Measurements from ENCODE around the gene ZNF431. TPM values are rescaled to one million over a fixed set of nuclear protein-coding genes. Genes with fewer than 3 reads are reported as not detected.
"Not testable (repeated sequence)": the region's sequence is repeated elsewhere in the genome, so short reads cannot be mapped to it uniquely, and the experiment has no call there.

The ZNF431 gene
- total and polyA plus RNA-seq, 4 experiments from 2014 or later, result 9.1 to 34.4 (median 21.4) TPM

DNA sequence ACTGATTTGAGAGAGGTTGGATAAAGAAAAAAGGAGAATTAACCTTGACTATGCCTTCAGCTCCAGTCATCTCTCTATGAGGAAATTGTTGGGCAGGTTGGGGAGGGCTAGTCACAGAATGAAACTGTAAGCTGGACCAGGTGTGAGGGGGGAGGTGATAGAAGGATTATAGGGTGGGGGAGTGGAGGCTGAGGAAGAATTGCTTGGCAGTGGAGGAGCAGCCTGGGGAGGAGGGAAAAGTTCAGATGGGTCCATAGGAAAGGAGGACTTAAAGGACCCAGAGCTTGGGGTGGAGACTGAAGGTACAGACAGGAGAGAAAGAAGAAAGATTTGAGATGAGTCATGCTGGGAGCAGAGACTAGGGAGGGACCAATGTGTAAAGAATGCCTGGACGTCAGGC lies 8.2 kb upstream of the ZNF431 start:
- peaks cover 1 to 8% of the 10 kb centered on the region in 2 donors for H3K27me3 Mint-ChIP-seq
- intact Hi-C loops (cut with micrococcal nuclease), result no loop called here
- Histone ChIP-seq H3K9me3 (ENCODE audit: control insufficient read depth in 1 of 2, low read length in 2 of 2) (peaks cover 0 to 3% of the 10 kb centered on the region in 2 donors), H3K36me3 (ENCODE audit: insufficient read depth, low read length) (no peaks in the 10 kb centered on the region), H3K4me1 (ENCODE audit: insufficient read depth, low read length) (no peaks in the 10 kb centered on the region), H3K27me3 (ENCODE audit: insufficient read depth, low read length) (no peaks in the 10 kb centered on the region), H3K27ac (ENCODE audit: low read depth, low read length) (no peak overlapping the region), H3K4me3 (ENCODE audit: low read length in 2 of 2) (no peak overlapping the region)
- POLR2A ChIA-PET (ENCODE audit: partially characterized antibody), result no interaction called here
- no peaks in the 10 kb centered on the region for H3K36me3 Mint-ChIP-seq
- CTCF ChIA-PET (ENCODE audit: partially characterized antibody), result no interaction called here
- H3K4me3 Mint-ChIP-seq, result no peak overlapping the region
- no peak for DNase-seq
- no peaks in the 10 kb centered on the region for H3K4me1 Mint-ChIP-seq
- H3K27ac Mint-ChIP-seq, result no peak overlapping the region
- peaks cover 0 to 13% (median 7%) of the 10 kb centered on the region in 8 donors for H3K9me3 Mint-ChIP-seq

GRCh38 chr19:21134934-21135366 lies 6.9 kb upstream of the ZNF431 start:
- intact Hi-C loops (cut with micrococcal nuclease), result no loop called here

DNA sequence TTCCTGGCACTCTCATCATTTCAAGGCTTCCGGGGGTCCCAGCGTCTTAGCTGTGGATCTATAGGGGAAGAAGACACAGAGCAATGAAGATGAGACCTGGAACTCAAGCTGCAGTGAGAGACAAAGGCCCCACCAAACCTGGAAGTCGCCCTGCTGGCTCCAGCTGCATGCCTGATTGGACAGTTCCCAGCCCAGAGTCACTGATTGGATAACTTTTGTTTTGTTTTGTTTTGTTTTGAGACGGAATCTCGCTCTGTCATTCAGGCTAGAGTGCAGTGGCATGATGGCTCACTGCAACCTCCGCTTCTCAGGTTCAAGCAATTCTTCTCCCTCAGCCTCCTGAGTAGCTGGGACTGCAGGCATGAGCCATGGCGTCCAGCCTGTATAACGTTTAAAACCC lies 6.4 kb upstream of the ZNF431 start:
- no peaks in the 10 kb centered on the region for H3K36me3 ChIP-seq (ENCODE audit: insufficient read depth, low read length)
- no peak overlapping the region for H3K27ac Mint-ChIP-seq
- no peaks in the 10 kb centered on the region for H3K4me1 ChIP-seq (ENCODE audit: insufficient read depth, low read length)
- H3K4me1 Mint-ChIP-seq, result peaks cover 0 to 3% (median 2%) of the 10 kb centered on the region in 4 donors
- ChIA-PET POLR2A (ENCODE audit: partially characterized antibody) (no interaction called here), CTCF (ENCODE audit: partially characterized antibody) (no interaction called here)
- H3K27ac ChIP-seq (ENCODE audit: low read depth, low read length), result no peak overlapping the region
- no peak overlapping the region for H3K4me3 Mint-ChIP-seq
- no peaks in the 10 kb centered on the region for H3K27me3 ChIP-seq (ENCODE audit: insufficient read depth, low read length)
- no peaks in the 10 kb centered on the region for H3K9me3 ChIP-seq (ENCODE audit: control insufficient read depth in 1 of 2, low read length in 2 of 2)
- no peaks in the 10 kb centered on the region for H3K36me3 Mint-ChIP-seq
- intact Hi-C loops (cut with micrococcal nuclease), result no loop called here
- peaks cover 1 to 8% of the 10 kb centered on the region in 2 donors for H3K27me3 Mint-ChIP-seq
- DNase-seq, result no peak
- no peak overlapping the region for H3K4me3 ChIP-seq (ENCODE audit: low read length in 2 of 2)
- peaks cover 0 to 6% (median under 1%) of the 10 kb centered on the region in 8 donors for H3K9me3 Mint-ChIP-seq

More at GRCh38 chr19:21134934-21135366, 6.9 kb upstream of the ZNF431 start:
- H3K36me3 Mint-ChIP-seq, result no peaks in the 10 kb centered on the region
- no peak overlapping the region for H3K4me3 Mint-ChIP-seq
- no peaks in the 10 kb centered on the region for H3K9me3 ChIP-seq (ENCODE audit: control insufficient read depth in 1 of 2, low read length in 2 of 2)
- peaks cover 0 to 2% (median 0%) of the 10 kb centered on the region in 4 donors for H3K4me1 Mint-ChIP-seq
- peaks cover 0 to 11% (median 5%) of the 10 kb centered on the region in 8 donors for H3K9me3 Mint-ChIP-seq
- peaks cover 1 to 8% of the 10 kb centered on the region in 2 donors for H3K27me3 Mint-ChIP-seq
- no peak for DNase-seq
- no peak overlapping the region for H3K4me3 ChIP-seq (ENCODE audit: low read length in 2 of 2)
- no peaks in the 10 kb centered on the region for H3K36me3 ChIP-seq (ENCODE audit: insufficient read depth, low read length)
- POLR2A ChIA-PET (ENCODE audit: partially characterized antibody), result no interaction called here
- no peak overlapping the region for H3K27ac Mint-ChIP-seq
- no peaks in the 10 kb centered on the region for H3K27me3 ChIP-seq (ENCODE audit: insufficient read depth, low read length)
- no peak overlapping the region for H3K27ac ChIP-seq (ENCODE audit: low read depth, low read length)
- CTCF ChIA-PET (ENCODE audit: partially characterized antibody), result no interaction called here
- no peaks in the 10 kb centered on the region for H3K4me1 ChIP-seq (ENCODE audit: insufficient read depth, low read length)

DNA sequence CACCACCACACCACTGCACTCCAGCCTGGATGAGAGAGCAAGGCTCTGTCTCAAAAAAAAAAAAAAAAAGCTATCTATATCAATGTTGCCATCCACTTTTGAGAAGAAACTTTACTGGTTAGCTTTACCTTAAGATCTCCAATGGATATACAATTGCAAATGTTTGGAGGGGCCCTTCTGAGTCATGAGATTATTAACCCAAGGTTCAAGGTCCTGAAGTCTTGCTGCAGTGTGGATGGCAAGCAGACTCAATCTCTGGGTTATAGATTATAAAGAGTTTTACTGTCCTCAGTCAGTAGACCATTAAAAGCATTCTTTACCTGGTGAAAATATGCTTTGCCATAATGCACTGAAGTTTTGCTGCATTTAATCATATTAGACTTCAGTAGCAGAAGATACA lies 3.7 kb upstream of the ZNF431 start:
- CTCF ChIA-PET (ENCODE audit: partially characterized antibody), result no interaction called here
- H3K4me1 Mint-ChIP-seq, result peaks cover 11 to 22% (median 17%) of the 10 kb centered on the region in 4 donors
- POLR2A ChIA-PET (ENCODE audit: partially characterized antibody), result no interaction called here
- intact Hi-C loops (cut with micrococcal nuclease), result no loop called here
- H3K27me3 Mint-ChIP-seq, result peaks cover 1 to 8% of the 10 kb centered on the region in 2 donors
- no peak for DNase-seq
- H3K9me3 ChIP-seq (ENCODE audit: control insufficient read depth in 1 of 2, low read length in 2 of 2), result no peaks in the 10 kb centered on the region
- H3K4me1 ChIP-seq (ENCODE audit: insufficient read depth, low read length), result peaks cover 12% of the 10 kb centered on the region
- H3K36me3 Mint-ChIP-seq, result peaks cover 0 to 8% of the 10 kb centered on the region in 2 donors
- H3K27ac ChIP-seq (ENCODE audit: low read depth, low read length), result no peak overlapping the region
- no peak overlapping the region for H3K4me3 ChIP-seq (ENCODE audit: low read length in 2 of 2)
- H3K36me3 ChIP-seq (ENCODE audit: insufficient read depth, low read length), result no peaks in the 10 kb centered on the region
- no peak overlapping the region for H3K4me3 Mint-ChIP-seq
- no peak overlapping the region for H3K27ac Mint-ChIP-seq
- H3K9me3 Mint-ChIP-seq, result peaks cover 0 to 5% (median 0%) of the 10 kb centered on the region in 8 donors
- no peaks in the 10 kb centered on the region for H3K27me3 ChIP-seq (ENCODE audit: insufficient read depth, low read length)

- H3K4me1 ChIP-seq (ENCODE audit: insufficient read depth, low read length), result peaks cover 21% of the 10 kb centered on the region
- intact Hi-C loops (cut with micrococcal nuclease), result loop anchor here (1.0 to 10.0 kb wide), 4 partner anchors 59 to 365 kb away; partner anchors contain the start of genes ZNF430, ZNF66, ZNF714 and ZNF85
- CTCF ChIA-PET (ENCODE audit: partially characterized antibody); H3K27me3 Mint-ChIP-seq; H3K9me3 ChIP-seq (ENCODE audit: control insufficient read depth in 1 of 2, low read length in 2 of 2); H3K9me3 Mint-ChIP-seq; DNase-seq; H3K27ac ChIP-seq (ENCODE audit: low read depth, low read length); H3K36me3 ChIP-seq (ENCODE audit: insufficient read depth, low read length); H3K27me3 ChIP-seq (ENCODE audit: insufficient read depth, low read length); H3K4me3 ChIP-seq (ENCODE audit: low read length in 2 of 2): not testable (repeated sequence)
- Mint-ChIP-seq H3K27ac (peak overlapping the region in 3 of 7 donors; percentile 38 to 74 (median 70)), H3K36me3 (peaks cover 14 to 36% of the 10 kb centered on the region in 2 donors), H3K4me1 (peaks cover 21 to 51% (median 34%) of the 10 kb centered on the region in 4 donors), H3K4me3 (peak overlapping the region in 3 of 8 donors; percentile 35 to 70 (median 59))
- POLR2A ChIA-PET (ENCODE audit: partially characterized antibody), result interaction anchor here (1.0 to 2.8 kb wide), 6 partner anchors 120 to 1089 kb away, joined by 5 to 15 read pairs (median 8); partner anchors contain the start of genes ZNF429, ZNF430, ZNF708 and ZNF737
Measured at GRCh38 chr19:21141006-21141405, 834 bp upstream of the ZNF431 start.

- Mint-ChIP-seq H3K4me1 (peaks cover 24 to 65% (median 44%) of the 10 kb centered on the region in 4 donors), H3K36me3 (peaks cover 28 to 55% of the 10 kb centered on the region in 2 donors), H3K27ac (peak overlapping the region in 6 of 7 donors; percentile 8 to 91 (median 62)), H3K4me3 (peak overlapping the region in 7 of 8 donors; percentile 38 to 99 (median 70)), H3K27me3 (no peaks in the 10 kb centered on the region), H3K9me3 (no peaks in the 10 kb centered on the region)
- H3K4me3 ChIP-seq (ENCODE audit: low read length in 2 of 2), result no peak overlapping the region
- intact Hi-C loops (cut with micrococcal nuclease), result loop anchor here (10.0 kb wide), 1 partner anchor 219 kb away; the partner anchor contains the start of gene ZNF85
- peaks cover 6% of the 10 kb centered on the region for H3K36me3 ChIP-seq (ENCODE audit: insufficient read depth, low read length)
- H3K27me3 ChIP-seq (ENCODE audit: insufficient read depth, low read length), result no peaks in the 10 kb centered on the region
- peaks cover 21% of the 10 kb centered on the region for H3K4me1 ChIP-seq (ENCODE audit: insufficient read depth, low read length)
- POLR2A ChIA-PET (ENCODE audit: partially characterized antibody), result interaction anchor here (0.6 to 2.8 kb wide), 3 partner anchors 186 to 254 kb away, joined by 3 to 13 read pairs (median 9); partner anchors contain the start of genes ZNF708 and ZNF85
- no peak overlapping the region for H3K27ac ChIP-seq (ENCODE audit: low read depth, low read length)
- CTCF ChIA-PET (ENCODE audit: partially characterized antibody), result no interaction called here
- DNase-seq, result no peak
- no peaks in the 10 kb centered on the region for H3K9me3 ChIP-seq (ENCODE audit: control insufficient read depth in 1 of 2, low read length in 2 of 2)
Measured at GRCh38 chr19:21143428-21143827, 1.6 kb downstream of the ZNF431 start.

DNA sequence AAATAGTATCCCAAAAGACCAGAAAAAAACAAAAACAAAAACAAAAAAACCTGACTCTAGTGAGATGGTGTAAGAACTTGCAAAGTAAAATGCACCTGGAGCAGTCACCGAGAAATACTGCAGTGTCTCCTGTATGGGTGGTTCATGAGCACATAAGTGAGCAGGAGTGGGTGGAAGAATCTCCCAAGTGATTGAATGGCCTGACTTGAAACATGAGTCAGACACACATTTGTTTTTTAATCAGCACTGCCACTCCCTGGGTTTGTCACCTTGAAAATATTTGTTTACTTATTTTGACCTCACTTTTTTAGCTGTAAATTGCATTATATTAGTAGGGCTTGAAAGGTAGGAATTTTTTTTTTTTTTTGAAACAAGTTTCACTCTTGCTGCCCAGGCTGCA lies 2.0 kb downstream of the ZNF431 start:
- Mint-ChIP-seq H3K9me3 (no peaks in the 10 kb centered on the region), H3K27me3 (no peaks in the 10 kb centered on the region), H3K27ac (peak overlapping the region in 3 of 7 donors; percentile 25 to 91 (median 31)), H3K4me1 (peaks cover 24 to 69% (median 46%) of the 10 kb centered on the region in 4 donors), H3K36me3 (peaks cover 32 to 60% of the 10 kb centered on the region in 2 donors), H3K4me3 (no peak overlapping the region)
- no peak for DNase-seq
- Histone ChIP-seq H3K27ac (ENCODE audit: low read depth, low read length) (no peak overlapping the region), H3K9me3 (ENCODE audit: control insufficient read depth in 1 of 2, low read length in 2 of 2) (no peaks in the 10 kb centered on the region), H3K36me3 (ENCODE audit: insufficient read depth, low read length) (peaks cover 6% of the 10 kb centered on the region), H3K27me3 (ENCODE audit: insufficient read depth, low read length) (no peaks in the 10 kb centered on the region), H3K4me3 (ENCODE audit: low read length in 2 of 2) (no peak overlapping the region), H3K4me1 (ENCODE audit: insufficient read depth, low read length) (peaks cover 25% of the 10 kb centered on the region)
- POLR2A ChIA-PET (ENCODE audit: partially characterized antibody), result interaction anchor here (0.6 kb wide), 1 partner anchor 253 kb away, joined by 3 read pairs; no protein-coding TSS in a partner anchor
- CTCF ChIA-PET (ENCODE audit: partially characterized antibody), result no interaction called here
- intact Hi-C loops (cut with micrococcal nuclease), result loop anchor here (10.0 kb wide), 1 partner anchor 219 kb away; the partner anchor contains the start of gene ZNF85
